Cardiac muscle cell (in vitro differentiated cells and primary cell): ENCODE results near the gene DOCK1. TPM values are rescaled to one million over a fixed set of nuclear protein-coding genes. Genes with fewer than 3 reads are reported as not detected.

ENCODE experiments used
- DNase-seq, 2 donors: peaks; one replicate each; pipeline versions ENCODE4 v3.0.0 to v3.0.0-alpha.2; 2010 to 2017; ENCODE audit warnings: low read depth in 1 of 2, low spot score in 1 of 2
- H3K27ac ChIP-seq: fragments of 200-600 bp; sonication (generic); 2 replicates; pipeline ENCODE4 v1.5.1; 2016
- H3K27me3 ChIP-seq: fragments of 200-600 bp; sonication (generic); 2 replicates; pipeline ENCODE4 v1.6.0; 2016; ENCODE audit warnings: control low read depth
- H3K36me3 ChIP-seq: fragments of 200-600 bp; sonication (generic); 2 replicates; pipeline ENCODE4 v1.5.1; 2016; ENCODE audit warnings: control low read depth
- H3K4me1 ChIP-seq: fragments of 200-600 bp; sonication (generic); 2 replicates; pipeline ENCODE4 v1.8.1; 2017; ENCODE audit warnings: low read depth, mild to moderate bottlenecking, mixed run types
- H3K4me3 ChIP-seq: fragments of 200-600 bp; sonication (generic); 2 replicates; pipeline ENCODE4 v1.5.1; 2016; ENCODE audit warnings: mild to moderate bottlenecking
- H3K9me3 ChIP-seq: fragments of 200-600 bp; sonication (generic); 2 replicates; pipeline ENCODE4 v1.5.1; 2017; ENCODE audit warnings: low read depth, mild to moderate bottlenecking, control low read depth
- CTCF ChIP-seq: IDR thresholded peaks from 2 replicates; pipeline ENCODE4 v1.5.1; 2012; ENCODE audit warnings: low read depth, mild to moderate bottlenecking, low read length
- polyA plus RNA-seq: library from polyadenylated mRNA; unstranded; fragments of >200 nt; fragmentation: Nextera tagmentation; extraction: Ambion mirVana; gene quantifications from 2 replicates; pipeline ENCODE4 v1.2.1, GENCODE V29; 2016
- total RNA-seq: library from RNA; depleted of rRNA; stranded (reverse); fragments of >200 nt; gene quantifications from 2 replicates; pipeline ENCODE4 v1.2.3, GENCODE V29; 2016

Gene DOCK1
- total and polyA plus RNA-seq, 2 experiments from 2014 or later: 15.0 to 30.6 TPM

- Histone ChIP-seq H3K9me3 (no peaks in the 10 kb centered on the region), H3K4me1 (no peaks in the 10 kb centered on the region), H3K27me3 (no peaks in the 10 kb centered on the region), H3K36me3 (no peaks in the 10 kb centered on the region), H3K4me3 (no peak overlapping the region), H3K27ac (no peak overlapping the region)
- no peak for TF ChIP-seq CTCF
- no peak for DNase-seq
Observed at GRCh38 chr10:126924180-126924914, 19.1 kb downstream of the DOCK1 start.

- Histone ChIP-seq H3K27me3 (no peaks in the 10 kb centered on the region), H3K9me3 (no peaks in the 10 kb centered on the region), H3K4me1 (no peaks in the 10 kb centered on the region), H3K27ac (no peak overlapping the region), H3K4me3 (no peak overlapping the region), H3K36me3 (no peaks in the 10 kb centered on the region)
- DNase-seq: no peak
- TF ChIP-seq CTCF: no peak
Observed at GRCh38 chr10:126924915-126925300, 19.7 kb downstream of the DOCK1 start.

GRCh38 chr10:126926568-126926967 lies 21.3 kb downstream of the DOCK1 start:
- Histone ChIP-seq H3K4me1 (no peaks in the 10 kb centered on the region), H3K9me3 (no peaks in the 10 kb centered on the region), H3K36me3 (no peaks in the 10 kb centered on the region), H3K27me3 (no peaks in the 10 kb centered on the region), H3K4me3 (no peak overlapping the region), H3K27ac (no peak overlapping the region)
- no peak for DNase-seq
- TF ChIP-seq CTCF: no peak

GRCh38 chr10:126927799-126928198 lies 22.6 kb downstream of the DOCK1 start:
- TF ChIP-seq CTCF: no peak

GRCh38 chr10:126928274-126928673 lies 23.0 kb downstream of the DOCK1 start:
- Histone ChIP-seq H3K4me3 (no peak overlapping the region), H3K27ac (no peak overlapping the region), H3K27me3 (no peaks in the 10 kb centered on the region), H3K4me1 (no peaks in the 10 kb centered on the region), H3K9me3 (no peaks in the 10 kb centered on the region), H3K36me3 (no peaks in the 10 kb centered on the region)
- DNase-seq: no peak
- TF ChIP-seq CTCF: no peak

More at GRCh38 chr10:126927799-126928198, 22.6 kb downstream of the DOCK1 start:
- H3K4me1 ChIP-seq: no peaks in the 10 kb centered on the region
- DNase-seq: no peak
- H3K27me3 ChIP-seq: no peaks in the 10 kb centered on the region
- H3K9me3 ChIP-seq: no peaks in the 10 kb centered on the region
- no peaks in the 10 kb centered on the region for H3K36me3 ChIP-seq
- no peak overlapping the region for H3K27ac ChIP-seq
- H3K4me3 ChIP-seq: no peak overlapping the region

- DNase-seq: no peak
- H3K4me3 ChIP-seq: no peak overlapping the region
- TF ChIP-seq CTCF: no peak
- H3K4me1 ChIP-seq: no peaks in the 10 kb centered on the region
- H3K27ac ChIP-seq: no peak overlapping the region
- H3K27me3 ChIP-seq: no peaks in the 10 kb centered on the region
- no peaks in the 10 kb centered on the region for H3K36me3 ChIP-seq
- no peaks in the 10 kb centered on the region for H3K9me3 ChIP-seq
Observed at GRCh38 chr10:126929391-126929790, 24.2 kb downstream of the DOCK1 start.
